Vagina (tissue), 2 donors: ENCODE results near the gene CAMK2B. TPM values are rescaled to one million over a fixed set of nuclear protein-coding genes. Genes with fewer than 3 reads are reported as not detected.
"Not testable (repeated sequence)": the region's sequence is repeated elsewhere in the genome, so short reads cannot be mapped to it uniquely, and the experiment has no call there.

ENCODE experiments used
- DNase-seq, 2 donors: peaks; one replicate each; pipeline ENCODE4 v3.0.0-alpha.2; 2017; ENCODE audit errors: extremely low spot score in 2 of 2
- H3K27ac ChIP-seq: fragments of 200-600 bp; sonication (generic); one replicate; pipeline ENCODE4 v1.5.1; 2019
- H3K27me3 ChIP-seq: fragments of 200-600 bp; sonication (generic); one replicate; pipeline ENCODE4 v1.5.1; 2019
- H3K36me3 ChIP-seq, 2 donors: fragments of 200-600 bp; sonication (generic); one replicate each; pipeline ENCODE4 v1.5.1; 2017 to 2019
- H3K4me1 ChIP-seq: fragments of 200-600 bp; sonication (generic); one replicate; pipeline ENCODE4 v1.5.1; 2019
- H3K4me3 ChIP-seq, 2 donors: fragments of 200-600 bp; sonication (generic); 1 replicate in 1 of 2; 2 replicates in 1 of 2; pipeline ENCODE4 v1.5.1; 2016 to 2019
- H3K9me3 ChIP-seq: fragments of 200-600 bp; sonication (generic); one replicate; pipeline ENCODE4 v1.5.1; 2019
- CTCF ChIP-seq, 3 experiments: fragments of 450-650 bp in 2 of 3; fragments of 200-600 bp in 1 of 3; sonication (generic) in 1 of 3; IDR thresholded peaks; one replicate each; pipeline ENCODE4 v1.5.1; 2017 to 2019; ENCODE audit warnings: antibody characterized with exemption in 3 of 3, mild to moderate bottlenecking in 2 of 3, moderate library complexity in 2 of 3
- POLR2A ChIP-seq, 2 donors: fragments of 450-650 bp; IDR thresholded peaks; one replicate each; pipeline ENCODE4 v1.6.1; 2017; ENCODE audit warnings: antibody characterized with exemption in 2 of 2, mild to moderate bottlenecking in 2 of 2, moderate library complexity in 2 of 2
- POLR2AphosphoS5 ChIP-seq, 2 donors: sonication (generic); formaldehyde crosslinking; IDR thresholded peaks; one replicate each; pipeline ENCODE4 v1.9.0; 2017; ENCODE audit warnings: antibody characterized with exemption in 2 of 2, mild to moderate bottlenecking in 2 of 2, low read depth in 1 of 2; ENCODE audit not compliant: insufficient read depth in 1 of 2
- intact Hi-C: fragments of 100-400 bp; cut with DNase I; formaldehyde crosslinking; loops from one replicate; pipeline ENCODE4 v1.15.1; 2023
- total RNA-seq: library from RNA; depleted of rRNA; stranded (reverse); fragments of >200 nt; gene quantifications from one replicate; pipeline ENCODE4 v1.2.3, GENCODE V29; 2016

Gene CAMK2B
- total RNA-seq, 1 donor from 2014 or later: 3.2 TPM

DNA sequence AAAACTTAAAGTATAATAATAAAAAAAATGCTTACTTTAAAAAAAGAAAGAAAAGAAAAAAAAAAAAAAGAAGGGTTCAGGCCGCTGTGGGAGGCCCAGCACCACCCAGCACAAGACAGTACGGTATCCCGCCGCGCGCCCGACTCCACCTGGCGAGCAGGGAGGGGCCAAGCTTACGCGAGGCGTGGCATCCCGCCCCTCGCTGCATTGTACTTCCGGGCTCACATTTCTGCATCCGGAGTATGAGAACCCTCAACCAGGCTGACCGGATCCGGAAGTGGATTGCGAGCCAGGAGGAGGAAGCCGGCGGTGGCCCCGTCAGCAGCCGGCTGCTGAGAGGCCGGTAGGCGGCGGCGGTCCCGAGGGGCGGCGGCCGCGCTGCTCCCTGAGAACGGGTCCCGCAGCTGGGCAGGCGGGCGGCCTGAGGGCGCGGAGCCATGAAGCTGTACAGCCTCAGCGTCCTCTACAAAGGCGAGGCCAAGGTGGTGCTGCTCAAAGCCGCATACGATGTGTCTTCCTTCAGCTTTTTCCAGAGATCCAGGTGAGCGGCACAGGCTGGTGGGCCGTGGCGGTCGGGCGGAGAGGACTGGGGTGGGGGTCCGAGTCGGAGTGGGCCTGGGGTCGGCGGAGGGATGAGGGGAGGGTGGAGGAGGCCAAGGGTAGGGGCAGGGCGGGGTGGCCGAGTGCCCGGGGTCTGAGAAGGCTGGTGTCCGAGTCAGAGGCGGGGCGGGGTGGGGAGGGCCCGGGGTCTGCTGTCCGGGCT, 124.5 kb downstream of the CAMK2B start, which contains the start of gene YKT6:
Gene YKT6 (plus strand): TSS at position 280 of the 763 bp plus-strand sequence. CDS start 158 bp downstream, at position 438.
- peaks cover 15% of the 10 kb centered on the region for H3K4me1 ChIP-seq
- peak in 1 of 2 donors; percentile 92 for DNase-seq

DNA sequence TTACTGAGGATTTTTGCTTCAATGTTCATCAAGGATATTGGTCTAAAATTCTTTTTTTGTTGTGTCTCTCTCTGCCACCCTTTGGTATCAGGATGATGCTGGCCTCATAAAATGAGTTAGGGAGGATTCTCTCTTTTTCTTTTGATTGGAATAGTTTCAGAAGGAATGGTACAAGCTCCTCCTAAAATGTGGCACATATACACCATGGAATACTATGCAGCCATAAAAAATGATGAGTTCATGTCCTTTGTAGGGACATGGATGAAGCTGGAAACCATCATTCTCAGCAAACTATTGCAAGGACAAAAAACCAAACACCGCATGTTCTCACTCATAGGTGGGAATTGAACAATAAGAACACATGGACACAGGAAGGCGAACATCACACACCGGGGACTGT, 125.2 kb downstream of the CAMK2B start:
- DNase-seq, intact Hi-C loops, H3K27me3 ChIP-seq, H3K9me3 ChIP-seq, H3K27ac ChIP-seq, H3K36me3 ChIP-seq: not testable (repeated sequence)
- Histone ChIP-seq H3K4me1 (peaks cover 15% of the 10 kb centered on the region), H3K4me3 (peak overlapping the region in 1 of 2 donors; percentile 91)

More for the DNA sequence above, 124.5 kb downstream of the CAMK2B start, which contains the start of gene YKT6:
- peak within 1 kb of the TSS; percentile 91 to 94 for H3K4me3 ChIP-seq
- intact Hi-C loops: no loop called here
- peak within 1 kb of the TSS; percentile 45 for H3K27ac ChIP-seq
- peaks cover 4 to 16% of the 10 kb centered on the region in 2 donors for H3K36me3 ChIP-seq
- TF ChIP-seq POLR2AphosphoS5 (IDR thresholded peaks at IDR 0.05; ENCODE audit: insufficient read depth in 1 of 2, low read depth in 1 of 2): peak; percentile 73 to 92
- peak in 2 of 3 experiments; percentile 31 to 61 for TF ChIP-seq CTCF (IDR thresholded peaks at IDR 0.05)
- TF ChIP-seq POLR2A (IDR thresholded peaks at IDR 0.05): peak in 1 of 2 donors; percentile 48
- no peaks in the 10 kb centered on the region for H3K9me3 ChIP-seq
- no peaks in the 10 kb centered on the region for H3K27me3 ChIP-seq

DNA sequence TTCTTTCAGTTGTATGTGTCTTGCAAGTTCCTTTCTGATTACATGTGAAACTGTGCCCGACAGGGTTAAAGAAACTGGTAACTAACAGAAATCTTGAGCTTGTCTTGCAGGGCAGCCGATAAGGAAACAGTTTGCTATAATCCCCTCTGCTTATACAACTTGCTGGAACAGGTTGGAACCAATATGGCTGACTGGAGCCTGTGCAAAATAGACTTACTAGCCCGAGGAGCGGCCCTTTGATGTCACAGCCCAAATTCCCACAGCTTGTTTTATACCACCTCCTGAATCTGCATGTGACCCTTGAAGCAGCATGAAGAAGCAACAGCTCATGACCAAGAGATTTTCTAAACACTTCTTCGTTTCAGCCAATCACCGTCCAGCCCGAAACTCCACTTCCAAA, 127.9 kb downstream of the CAMK2B start:
- Histone ChIP-seq H3K9me3 (no peaks in the 10 kb centered on the region), H3K4me1 (peaks cover 12% of the 10 kb centered on the region), H3K4me3 (no peak overlapping the region), H3K27ac (no peak overlapping the region), H3K36me3 (no peaks in the 10 kb centered on the region), H3K27me3 (no peaks in the 10 kb centered on the region)
- intact Hi-C loops: loop anchor here (10.0 kb wide), 1 partner anchor 123 kb away; no protein-coding TSS in a partner anchor
- no peak for DNase-seq
- TF ChIP-seq POLR2A (IDR thresholded peaks at IDR 0.05) (no peak), CTCF (IDR thresholded peaks at IDR 0.05) (no peak), POLR2AphosphoS5 (IDR thresholded peaks at IDR 0.05; ENCODE audit: insufficient read depth in 1 of 2, low read depth in 1 of 2) (no peak)

GRCh38 chr7:44196450-44196872, 128.9 kb downstream of the CAMK2B start:
- Histone ChIP-seq H3K36me3 (no peaks in the 10 kb centered on the region), H3K27ac (no peak overlapping the region), H3K27me3 (no peaks in the 10 kb centered on the region), H3K9me3 (no peaks in the 10 kb centered on the region), H3K4me1 (peaks cover 2% of the 10 kb centered on the region), H3K4me3 (no peak overlapping the region)
- TF ChIP-seq CTCF (IDR thresholded peaks at IDR 0.05): peak in 1 of 3 experiments; percentile 71
- no peak for TF ChIP-seq POLR2AphosphoS5 (IDR thresholded peaks at IDR 0.05; ENCODE audit: insufficient read depth in 1 of 2, low read depth in 1 of 2)
- DNase-seq: no peak
- intact Hi-C loops: loop anchor here (10.0 kb wide), 1 partner anchor 122 kb away; no protein-coding TSS in a partner anchor

GRCh38 chr7:44195889-44196288, 129.5 kb downstream of the CAMK2B start:
- Histone ChIP-seq H3K27me3 (no peaks in the 10 kb centered on the region), H3K4me1 (no peaks in the 10 kb centered on the region), H3K4me3 (no peak overlapping the region), H3K27ac (no peak overlapping the region), H3K36me3 (no peaks in the 10 kb centered on the region), H3K9me3 (no peaks in the 10 kb centered on the region)
- intact Hi-C loops: loop anchor here (10.0 kb wide), 1 partner anchor 121 kb away; no protein-coding TSS in a partner anchor
- DNase-seq: no peak
- TF ChIP-seq CTCF (IDR thresholded peaks at IDR 0.05): no peak
- no peak for TF ChIP-seq POLR2A (IDR thresholded peaks at IDR 0.05)
